ENCODE data around the gene ITPRID1. TPM values are rescaled to one million over a fixed set of nuclear protein-coding genes. Genes with fewer than 3 reads are reported as not detected.

Gene ITPRID1
- polyA plus RNA-seq, 3 donors = not detected

DNA sequence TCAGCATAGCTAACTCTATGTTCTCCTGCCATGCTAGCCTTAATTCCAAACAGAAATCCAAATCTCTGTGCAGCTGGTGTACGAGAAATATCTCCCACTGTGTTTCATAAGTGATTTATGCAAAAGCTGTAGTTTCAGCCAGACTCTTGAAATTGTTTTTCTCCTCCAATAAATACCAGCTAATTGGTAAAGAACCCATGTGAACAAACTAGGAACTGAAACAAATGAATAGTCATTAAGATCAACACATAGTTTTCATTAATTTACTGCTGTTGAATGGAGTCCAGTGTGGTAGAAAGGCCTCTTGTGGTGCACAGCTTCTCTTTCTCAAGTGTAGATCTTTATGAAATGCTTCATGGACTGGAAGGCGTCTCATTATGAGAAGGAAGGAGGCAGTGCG is 191.5 kb downstream of the ITPRID1 start:
- H3K36me3 ChIP-seq (replicated peaks in 1 of 2; ENCODE audit: control insufficient read depth in 1 of 2, insufficient read depth in 2 of 2, low read length in 2 of 2) = no peaks in the 10 kb centered on the region
- intact Hi-C loops (cut with micrococcal nuclease) = no loop called here

DNA sequence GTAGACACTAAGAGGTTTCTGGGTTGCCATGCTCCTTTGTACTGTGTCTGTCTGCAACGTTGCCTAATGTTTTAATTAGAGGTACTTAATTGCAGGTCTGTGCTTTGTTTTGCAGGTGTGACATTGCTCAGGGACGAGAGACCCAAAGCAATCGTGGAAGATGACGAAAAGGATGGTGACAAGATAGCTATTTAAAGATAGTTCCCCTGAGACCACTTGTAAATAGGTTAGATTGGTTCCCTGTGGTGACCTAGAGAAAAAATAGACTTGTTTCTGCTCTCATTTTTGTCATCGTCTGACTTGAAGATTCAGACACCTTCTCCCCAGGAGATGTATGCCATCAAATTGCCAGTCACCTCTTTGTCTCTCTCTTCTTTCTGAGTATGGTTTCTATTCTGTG is 193.2 kb downstream of the ITPRID1 start:
- intact Hi-C loops (cut with micrococcal nuclease) = no loop called here
- no peak overlapping the region for H2AFZ ChIP-seq (ENCODE audit: insufficient read depth, low read depth, low read length, poor library complexity, severe bottlenecking)
- no peaks in the 10 kb centered on the region for H3K79me2 ChIP-seq (ENCODE audit: insufficient read depth, low read length)
- H4K20me1 ChIP-seq (ENCODE audit: insufficient read depth, low read length) = no peaks in the 10 kb centered on the region
- no peak overlapping the region for H3K27ac Mint-ChIP-seq
- no peak overlapping the region for H3K9ac ChIP-seq (ENCODE audit: insufficient read depth, low read length, poor library complexity, severe bottlenecking)
- H3K36me3 ChIP-seq (replicated peaks in 1 of 2; ENCODE audit: control insufficient read depth in 1 of 2, insufficient read depth in 2 of 2, low read length in 2 of 2) = no peaks in the 10 kb centered on the region
- H3K4me2 ChIP-seq (replicated peaks; ENCODE audit: extremely low read depth, low read length, poor library complexity, severe bottlenecking) = no peak overlapping the region
- peaks cover 3 to 7% of the 10 kb centered on the region in 2 donors for H3K27me3 ChIP-seq (ENCODE audit: control insufficient read depth in 2 of 2, insufficient read depth in 2 of 2, low read length in 2 of 2)
- no peaks in the 10 kb centered on the region for H3K36me3 Mint-ChIP-seq
- no peak overlapping the region for H3K27ac ChIP-seq (ENCODE audit: low read depth in 1 of 2, low read length in 2 of 2)
- peaks cover 6 to 19% (median 7%) of the 10 kb centered on the region in 3 donors for H3K27me3 Mint-ChIP-seq (ENCODE audit: low read depth in 3 of 3)
- H3K4me1 ChIP-seq (ENCODE audit: control insufficient read depth in 1 of 2, insufficient read depth in 2 of 2, low read length in 2 of 2) = peaks cover 8 to 10% of the 10 kb centered on the region in 2 donors
- 0% methylated on average over 1 of the region's 5 CpGs for WGBS (ENCODE audit: insufficient coverage)
- H3K9me3 ChIP-seq (replicated peaks in 1 of 2; ENCODE audit: control insufficient read depth in 1 of 2, insufficient read depth in 1 of 2, low read length in 2 of 2) = no peaks in the 10 kb centered on the region
- H3K4me3 Mint-ChIP-seq = no peak overlapping the region
- TF ChIP-seq, protein P1, sequence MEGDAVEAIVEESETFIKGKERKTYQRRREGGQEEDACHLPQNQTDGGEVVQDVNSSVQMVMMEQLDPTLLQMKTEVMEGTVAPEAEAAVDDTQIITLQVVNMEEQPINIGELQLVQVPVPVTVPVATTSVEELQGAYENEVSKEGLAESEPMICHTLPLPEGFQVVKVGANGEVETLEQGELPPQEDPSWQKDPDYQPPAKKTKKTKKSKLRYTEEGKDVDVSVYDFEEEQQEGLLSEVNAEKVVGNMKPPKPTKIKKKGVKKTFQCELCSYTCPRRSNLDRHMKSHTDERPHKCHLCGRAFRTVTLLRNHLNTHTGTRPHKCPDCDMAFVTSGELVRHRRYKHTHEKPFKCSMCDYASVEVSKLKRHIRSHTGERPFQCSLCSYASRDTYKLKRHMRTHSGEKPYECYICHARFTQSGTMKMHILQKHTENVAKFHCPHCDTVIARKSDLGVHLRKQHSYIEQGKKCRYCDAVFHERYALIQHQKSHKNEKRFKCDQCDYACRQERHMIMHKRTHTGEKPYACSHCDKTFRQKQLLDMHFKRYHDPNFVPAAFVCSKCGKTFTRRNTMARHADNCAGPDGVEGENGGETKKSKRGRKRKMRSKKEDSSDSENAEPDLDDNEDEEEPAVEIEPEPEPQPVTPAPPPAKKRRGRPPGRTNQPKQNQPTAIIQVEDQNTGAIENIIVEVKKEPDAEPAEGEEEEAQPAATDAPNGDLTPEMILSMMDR (IDR thresholded peaks at IDR 0.05) = no peak
- DNase-seq = no peak
- H3K9me3 Mint-ChIP-seq = peaks cover 0 to 3% (median 3%) of the 10 kb centered on the region in 7 donors
- no peak overlapping the region for H3K4me3 ChIP-seq (replicated peaks in 1 of 3; ENCODE audit: low read depth in 2 of 3, low read length in 3 of 3)
- peaks cover 8% of the 10 kb centered on the region for H3K4me1 Mint-ChIP-seq

More for the DNA sequence above, 191.5 kb downstream of the ITPRID1 start:
- TF ChIP-seq, protein P1 (IDR thresholded peaks at IDR 0.05) = no peak
- Histone ChIP-seq H3K27me3 (ENCODE audit: control insufficient read depth in 2 of 2, insufficient read depth in 2 of 2, low read length in 2 of 2) (peaks cover 3 to 7% of the 10 kb centered on the region in 2 donors), H3K4me1 (ENCODE audit: control insufficient read depth in 1 of 2, insufficient read depth in 2 of 2, low read length in 2 of 2) (peaks cover 8 to 10% of the 10 kb centered on the region in 2 donors), H4K20me1 (ENCODE audit: insufficient read depth, low read length) (no peaks in the 10 kb centered on the region), H2AFZ (ENCODE audit: insufficient read depth, low read depth, low read length, poor library complexity, severe bottlenecking) (no peak overlapping the region), H3K27ac (ENCODE audit: low read depth in 1 of 2, low read length in 2 of 2) (no peak overlapping the region), H3K4me2 (replicated peaks; ENCODE audit: extremely low read depth, low read length, poor library complexity, severe bottlenecking) (no peak overlapping the region), H3K9me3 (replicated peaks in 1 of 2; ENCODE audit: control insufficient read depth in 1 of 2, insufficient read depth in 1 of 2, low read length in 2 of 2) (no peaks in the 10 kb centered on the region), H3K79me2 (ENCODE audit: insufficient read depth, low read length) (no peaks in the 10 kb centered on the region), H3K4me3 (replicated peaks in 1 of 3; ENCODE audit: low read depth in 2 of 3, low read length in 3 of 3) (no peak overlapping the region), H3K9ac (ENCODE audit: insufficient read depth, low read length, poor library complexity, severe bottlenecking) (no peak overlapping the region)
- H3K9me3 Mint-ChIP-seq = peaks cover 0 to 3% (median 0%) of the 10 kb centered on the region in 7 donors
- H3K27me3 Mint-ChIP-seq (ENCODE audit: low read depth in 3 of 3) = peaks cover 6 to 23% (median 7%) of the 10 kb centered on the region in 3 donors
- DNase-seq = no peak
- no CpG with 5 or more reads among the region's 3 CpGs for WGBS (ENCODE audit: insufficient coverage)
- H3K4me3 Mint-ChIP-seq = no peak overlapping the region
- H3K27ac Mint-ChIP-seq = no peak overlapping the region
- H3K4me1 Mint-ChIP-seq = peaks cover 8% of the 10 kb centered on the region
- no peaks in the 10 kb centered on the region for H3K36me3 Mint-ChIP-seq

Other genes starting within 250 kb of the ITPRID1 start
- gene NEUROD6, start 173.4 kb upstream of the ITPRID1 start, polyA plus RNA-seq = not detected
- 1 to 10 TPM in 1 of 3 donors, under 1 TPM in 2; 0.20 to 2.0 (median 0.85) TPM for gene PPP1R17, start 173.1 kb downstream of the ITPRID1 start, polyA plus RNA-seq